ENCODE measurements around the gene MPHOSPH9.

Gene MPHOSPH9

GRCh38 chr12:123131879-123132402, 101.0 kb downstream of the MPHOSPH9 start:
- H3K27ac ChIP-seq (ENCODE audit: low read depth, low read length), result no peak overlapping the region
- peaks cover 0 to 3% of the 10 kb centered on the region in 2 donors for H3K36me3 ChIP-seq (ENCODE audit: control insufficient read depth in 1 of 2, insufficient read depth in 2 of 2, low read length in 2 of 2)
- no peaks in the 10 kb centered on the region for H3K27me3 ChIP-seq (ENCODE audit: control insufficient read depth in 1 of 2, insufficient read depth in 2 of 2, low read length in 2 of 2)
- H3K4me3 ChIP-seq (ENCODE audit: low read depth in 1 of 2, low read length in 2 of 2), result no peak overlapping the region
- no peaks in the 10 kb centered on the region for H3K9me3 ChIP-seq (ENCODE audit: control insufficient read depth in 1 of 2, low read length in 2 of 2)
- peak overlapping the region in 1 of 2 donors; percentile 57 for H3K9ac ChIP-seq (ENCODE audit: low read depth in 1 of 2, low read length in 2 of 2)
- peaks cover 16 to 18% of the 10 kb centered on the region in 2 donors for H3K4me1 ChIP-seq (ENCODE audit: control insufficient read depth in 1 of 2, insufficient read depth in 2 of 2, low read length in 2 of 2)

GRCh38 chr12:123131291-123131832, 101.6 kb downstream of the MPHOSPH9 start:
- H3K9me3 ChIP-seq (ENCODE audit: control insufficient read depth in 1 of 2, low read length in 2 of 2), result no peaks in the 10 kb centered on the region
- peak overlapping the region in 1 of 2 donors; percentile 57 for H3K9ac ChIP-seq (ENCODE audit: low read depth in 1 of 2, low read length in 2 of 2)
- H3K36me3 ChIP-seq (ENCODE audit: control insufficient read depth in 1 of 2, insufficient read depth in 2 of 2, low read length in 2 of 2), result peaks cover 0 to 3% of the 10 kb centered on the region in 2 donors
- peaks cover 16 to 18% of the 10 kb centered on the region in 2 donors for H3K4me1 ChIP-seq (ENCODE audit: control insufficient read depth in 1 of 2, insufficient read depth in 2 of 2, low read length in 2 of 2)
- no peaks in the 10 kb centered on the region for H3K27me3 ChIP-seq (ENCODE audit: control insufficient read depth in 1 of 2, insufficient read depth in 2 of 2, low read length in 2 of 2)
- H3K27ac ChIP-seq (ENCODE audit: low read depth, low read length), result no peak overlapping the region
- H3K4me3 ChIP-seq (ENCODE audit: low read depth in 1 of 2, low read length in 2 of 2), result no peak overlapping the region

- Histone ChIP-seq H3K4me3 (ENCODE audit: low read depth in 1 of 2, low read length in 2 of 2) (no peak overlapping the region), H3K27ac (ENCODE audit: low read depth, low read length) (no peak overlapping the region), H3K27me3 (ENCODE audit: control insufficient read depth in 1 of 2, insufficient read depth in 2 of 2, low read length in 2 of 2) (no peaks in the 10 kb centered on the region), H3K4me1 (ENCODE audit: control insufficient read depth in 1 of 2, insufficient read depth in 2 of 2, low read length in 2 of 2) (peaks cover 16 to 18% of the 10 kb centered on the region in 2 donors), H3K36me3 (ENCODE audit: control insufficient read depth in 1 of 2, insufficient read depth in 2 of 2, low read length in 2 of 2) (no peaks in the 10 kb centered on the region), H3K9me3 (ENCODE audit: control insufficient read depth in 1 of 2, low read length in 2 of 2) (no peaks in the 10 kb centered on the region), H3K9ac (ENCODE audit: low read depth in 1 of 2, low read length in 2 of 2) (no peak overlapping the region)
Measured at GRCh38 chr12:123129621-123130020, 103.3 kb downstream of the MPHOSPH9 start.

- H3K4me1 ChIP-seq (ENCODE audit: control insufficient read depth in 1 of 2, insufficient read depth in 2 of 2, low read length in 2 of 2), result peaks cover 14% of the 10 kb centered on the region in 2 donors
- no peaks in the 10 kb centered on the region for H3K27me3 ChIP-seq (ENCODE audit: control insufficient read depth in 1 of 2, insufficient read depth in 2 of 2, low read length in 2 of 2)
- no peak overlapping the region for H3K27ac ChIP-seq (ENCODE audit: low read depth, low read length)
- H3K9me3 ChIP-seq (ENCODE audit: control insufficient read depth in 1 of 2, low read length in 2 of 2), result no peaks in the 10 kb centered on the region
- no peak overlapping the region for H3K9ac ChIP-seq (ENCODE audit: low read depth in 1 of 2, low read length in 2 of 2)
- no peaks in the 10 kb centered on the region for H3K36me3 ChIP-seq (ENCODE audit: control insufficient read depth in 1 of 2, insufficient read depth in 2 of 2, low read length in 2 of 2)
- no peak overlapping the region for H3K4me3 ChIP-seq (ENCODE audit: low read depth in 1 of 2, low read length in 2 of 2)
Measured at GRCh38 chr12:123127182-123127495, 105.8 kb downstream of the MPHOSPH9 start.

DNA sequence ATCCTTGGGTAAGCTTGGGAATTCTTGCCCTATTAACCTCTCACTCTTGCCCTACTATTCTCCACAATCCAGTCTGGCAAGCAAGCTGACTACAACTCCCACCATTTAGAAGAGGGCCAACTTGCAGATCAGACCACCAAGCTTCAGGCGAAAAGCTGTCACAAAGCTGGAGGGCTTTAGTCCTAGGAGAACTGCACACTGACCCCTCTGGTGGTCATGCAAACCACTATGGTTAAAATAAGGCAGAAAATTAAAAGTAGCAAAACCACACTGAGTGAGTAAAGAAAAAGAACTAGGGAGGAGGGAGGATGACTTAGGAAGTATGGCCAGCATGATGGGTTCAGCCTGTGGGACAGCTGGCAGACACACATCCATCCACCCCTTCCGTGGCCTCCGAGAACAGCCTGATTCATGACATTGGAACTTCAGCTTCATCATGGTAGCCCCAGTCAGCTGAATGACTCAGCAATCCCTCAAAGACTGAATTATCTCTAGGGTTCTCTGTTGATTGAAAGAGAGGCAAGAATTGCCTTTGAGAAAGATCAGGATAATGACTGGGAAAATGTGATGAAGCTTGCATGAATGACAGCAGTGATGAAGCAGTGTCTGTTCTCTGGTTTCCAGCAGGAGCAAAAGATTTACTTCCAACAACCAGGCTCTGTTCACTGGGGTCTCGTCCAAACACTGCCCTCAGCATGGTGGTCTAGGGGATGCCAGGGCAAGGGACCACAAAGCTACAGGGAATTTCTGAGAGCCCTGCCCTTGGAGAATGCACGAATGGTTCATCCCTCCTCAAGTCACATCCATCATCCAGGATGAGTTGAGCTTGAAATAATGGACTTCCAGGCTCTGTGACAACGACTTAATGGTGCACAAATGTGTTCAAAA, 106.4 kb downstream of the MPHOSPH9 start:
- Histone ChIP-seq H3K36me3 (ENCODE audit: control insufficient read depth in 1 of 2, insufficient read depth in 2 of 2, low read length in 2 of 2) (no peaks in the 10 kb centered on the region), H3K9ac (ENCODE audit: low read depth in 1 of 2, low read length in 2 of 2) (no peak overlapping the region), H3K27ac (ENCODE audit: low read depth, low read length) (no peak overlapping the region), H3K9me3 (ENCODE audit: control insufficient read depth in 1 of 2, low read length in 2 of 2) (no peaks in the 10 kb centered on the region), H3K27me3 (ENCODE audit: control insufficient read depth in 1 of 2, insufficient read depth in 2 of 2, low read length in 2 of 2) (no peaks in the 10 kb centered on the region), H3K4me3 (ENCODE audit: low read depth in 1 of 2, low read length in 2 of 2) (no peak overlapping the region), H3K4me1 (ENCODE audit: control insufficient read depth in 1 of 2, insufficient read depth in 2 of 2, low read length in 2 of 2) (peaks cover 8 to 9% of the 10 kb centered on the region in 2 donors)

DNA sequence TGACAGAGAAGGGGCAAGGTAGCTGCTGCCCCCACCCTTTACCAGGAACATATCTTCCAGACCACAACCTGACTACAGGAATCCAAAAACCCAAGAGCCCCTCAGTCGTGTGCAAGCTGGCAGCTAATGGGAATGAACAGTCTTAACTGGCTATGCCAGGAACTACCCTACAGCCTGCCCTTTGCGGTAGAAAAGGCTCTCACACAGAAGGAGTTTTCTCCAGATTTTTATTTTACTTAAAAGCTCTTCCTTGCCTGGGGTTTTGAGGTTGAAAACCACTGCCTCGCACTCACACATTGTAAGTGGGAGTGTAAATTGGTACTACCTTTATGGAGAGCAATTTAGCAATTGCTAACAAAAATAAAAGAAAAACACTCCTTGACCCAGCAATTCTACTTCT, 110.3 kb downstream of the MPHOSPH9 start:
- H3K4me1 ChIP-seq (ENCODE audit: control insufficient read depth in 1 of 2, insufficient read depth in 2 of 2, low read length in 2 of 2), result peaks cover 0 to 6% of the 10 kb centered on the region in 2 donors
- no peak overlapping the region for H3K9ac ChIP-seq (ENCODE audit: low read depth in 1 of 2, low read length in 2 of 2)
- no peaks in the 10 kb centered on the region for H3K9me3 ChIP-seq (ENCODE audit: control insufficient read depth in 1 of 2, low read length in 2 of 2)
- no peaks in the 10 kb centered on the region for H3K27me3 ChIP-seq (ENCODE audit: control insufficient read depth in 1 of 2, insufficient read depth in 2 of 2, low read length in 2 of 2)
- H3K27ac ChIP-seq (ENCODE audit: low read depth, low read length), result no peak overlapping the region
- no peaks in the 10 kb centered on the region for H3K36me3 ChIP-seq (ENCODE audit: control insufficient read depth in 1 of 2, insufficient read depth in 2 of 2, low read length in 2 of 2)
- H3K4me3 ChIP-seq (ENCODE audit: low read depth in 1 of 2, low read length in 2 of 2), result no peak overlapping the region

DNA sequence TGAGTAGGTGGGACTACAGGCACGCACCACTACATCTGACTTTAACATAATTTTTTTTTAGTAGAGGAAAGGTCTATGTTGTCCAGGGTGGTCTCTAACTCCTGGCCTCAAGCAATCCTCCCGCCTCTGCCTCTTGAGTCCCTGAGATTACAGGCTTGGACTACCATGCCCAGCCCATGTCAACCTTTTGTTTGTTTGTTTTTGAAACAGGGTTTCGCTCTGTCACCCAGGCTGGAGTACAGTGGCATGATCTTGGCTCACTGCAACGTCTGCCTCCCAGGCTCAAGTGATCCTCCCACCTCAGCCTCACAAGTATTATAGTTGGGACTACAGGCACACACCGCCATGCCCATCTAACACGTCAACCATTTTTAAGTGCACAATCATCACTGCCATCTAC, 111.3 kb downstream of the MPHOSPH9 start:
- H3K4me3 ChIP-seq (ENCODE audit: low read depth in 1 of 2, low read length in 2 of 2), result no peak overlapping the region
- H3K9me3 ChIP-seq (ENCODE audit: control insufficient read depth in 1 of 2, low read length in 2 of 2), result no peaks in the 10 kb centered on the region
- no peaks in the 10 kb centered on the region for H3K27me3 ChIP-seq (ENCODE audit: control insufficient read depth in 1 of 2, insufficient read depth in 2 of 2, low read length in 2 of 2)
- H3K4me1 ChIP-seq (ENCODE audit: control insufficient read depth in 1 of 2, insufficient read depth in 2 of 2, low read length in 2 of 2), result peaks cover 0 to 6% of the 10 kb centered on the region in 2 donors
- no peaks in the 10 kb centered on the region for H3K36me3 ChIP-seq (ENCODE audit: control insufficient read depth in 1 of 2, insufficient read depth in 2 of 2, low read length in 2 of 2)
- H3K27ac ChIP-seq (ENCODE audit: low read depth, low read length), result no peak overlapping the region
- H3K9ac ChIP-seq (ENCODE audit: low read depth in 1 of 2, low read length in 2 of 2), result no peak overlapping the region

- Histone ChIP-seq H3K4me3 (ENCODE audit: low read depth in 1 of 2, low read length in 2 of 2) (no peak overlapping the region), H3K9ac (ENCODE audit: low read depth in 1 of 2, low read length in 2 of 2) (no peak overlapping the region), H3K36me3 (ENCODE audit: control insufficient read depth in 1 of 2, insufficient read depth in 2 of 2, low read length in 2 of 2) (no peaks in the 10 kb centered on the region), H3K27me3 (ENCODE audit: control insufficient read depth in 1 of 2, insufficient read depth in 2 of 2, low read length in 2 of 2) (no peaks in the 10 kb centered on the region), H3K27ac (ENCODE audit: low read depth, low read length) (no peak overlapping the region), H3K4me1 (ENCODE audit: control insufficient read depth in 1 of 2, insufficient read depth in 2 of 2, low read length in 2 of 2) (peaks cover 6% of the 10 kb centered on the region in 2 donors), H3K9me3 (ENCODE audit: control insufficient read depth in 1 of 2, low read length in 2 of 2) (no peaks in the 10 kb centered on the region)
Measured at GRCh38 chr12:123120452-123121166, 112.3 kb downstream of the MPHOSPH9 start.

DNA sequence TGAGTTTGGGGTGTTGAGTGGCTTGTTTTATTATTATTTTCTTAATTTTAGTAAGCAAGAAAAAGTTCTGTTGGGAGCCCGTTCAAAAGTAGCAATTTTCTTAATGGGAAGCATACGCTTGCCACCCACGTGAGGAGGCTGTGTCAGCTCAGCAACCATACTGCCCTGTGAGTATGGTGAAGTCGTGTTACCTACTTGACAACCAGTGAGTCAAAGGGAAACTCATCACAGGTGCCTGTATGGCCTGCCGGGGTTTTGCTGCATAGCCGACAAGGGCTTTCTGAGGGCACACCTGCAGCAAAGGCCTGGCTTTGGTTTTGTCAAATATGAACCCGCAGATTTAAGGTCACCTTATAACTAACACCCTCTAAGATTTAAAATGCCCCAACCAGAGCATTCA, 113.1 kb downstream of the MPHOSPH9 start:
- Histone ChIP-seq H3K27me3 (ENCODE audit: control insufficient read depth in 1 of 2, insufficient read depth in 2 of 2, low read length in 2 of 2) (no peaks in the 10 kb centered on the region), H3K4me3 (ENCODE audit: low read depth in 1 of 2, low read length in 2 of 2) (no peak overlapping the region), H3K9ac (ENCODE audit: low read depth in 1 of 2, low read length in 2 of 2) (no peak overlapping the region), H3K4me1 (ENCODE audit: control insufficient read depth in 1 of 2, insufficient read depth in 2 of 2, low read length in 2 of 2) (peaks cover 9 to 12% of the 10 kb centered on the region in 2 donors), H3K36me3 (ENCODE audit: control insufficient read depth in 1 of 2, insufficient read depth in 2 of 2, low read length in 2 of 2) (no peaks in the 10 kb centered on the region), H3K9me3 (ENCODE audit: control insufficient read depth in 1 of 2, low read length in 2 of 2) (no peaks in the 10 kb centered on the region), H3K27ac (ENCODE audit: low read depth, low read length) (no peak overlapping the region)

DNA sequence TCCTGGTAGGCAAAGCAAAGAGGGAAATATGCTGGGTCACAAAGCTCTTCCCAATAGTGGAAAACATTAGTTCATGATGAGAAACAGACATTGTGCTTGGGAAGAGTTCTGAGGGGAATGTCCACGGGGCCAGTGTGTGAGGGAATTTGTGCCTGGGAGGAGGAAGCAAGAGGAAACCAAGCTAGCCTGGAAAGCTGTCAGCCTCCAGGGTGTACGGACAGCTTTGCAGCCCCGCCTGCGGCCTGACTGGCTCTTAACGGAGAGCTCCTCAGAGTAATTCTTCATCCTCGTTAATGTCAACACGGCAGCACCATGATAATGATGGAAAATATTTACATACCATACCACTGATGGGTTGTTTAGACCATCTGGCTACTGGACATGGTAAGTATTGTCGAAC, 114.4 kb downstream of the MPHOSPH9 start:
- no peaks in the 10 kb centered on the region for H3K36me3 ChIP-seq (ENCODE audit: control insufficient read depth in 1 of 2, insufficient read depth in 2 of 2, low read length in 2 of 2)
- peaks cover 16% of the 10 kb centered on the region in 2 donors for H3K4me1 ChIP-seq (ENCODE audit: control insufficient read depth in 1 of 2, insufficient read depth in 2 of 2, low read length in 2 of 2)
- H3K27me3 ChIP-seq (ENCODE audit: control insufficient read depth in 1 of 2, insufficient read depth in 2 of 2, low read length in 2 of 2), result no peaks in the 10 kb centered on the region
- no peak overlapping the region for H3K9ac ChIP-seq (ENCODE audit: low read depth in 1 of 2, low read length in 2 of 2)
- no peak overlapping the region for H3K27ac ChIP-seq (ENCODE audit: low read depth, low read length)
- no peak overlapping the region for H3K4me3 ChIP-seq (ENCODE audit: low read depth in 1 of 2, low read length in 2 of 2)
- no peaks in the 10 kb centered on the region for H3K9me3 ChIP-seq (ENCODE audit: control insufficient read depth in 1 of 2, low read length in 2 of 2)
